Astrocyte of the cerebellum (primary cell): ENCODE results near the gene RAB3C.

Experiments
- DNase-seq: peaks from one replicate; pipeline ENCODE4 v3.0.0-alpha.2; 2011; ENCODE audit warnings: low read depth
- H3K4me3 ChIP-seq: 2 replicates; pipeline ENCODE4 v1.5.1; 2011; ENCODE audit warnings: mild to moderate bottlenecking, low read depth, low read length, moderate library complexity
- CTCF ChIP-seq: IDR thresholded peaks from 2 replicates; pipeline ENCODE4 v1.5.1; 2012; ENCODE audit warnings: low read length, low read depth, moderate library complexity, mild to moderate bottlenecking; ENCODE audit errors: missing control alignments
- in situ Hi-C: cut with HindIII; loops from 2 replicates; pipeline ENCODE4 v1.10.0; 2017; ENCODE audit warnings: low sequenced_read_pairs

The RAB3C gene

GRCh38 chr5:58771796-58772195 is 188.9 kb downstream of the RAB3C start:
- in situ Hi-C loops: no loop called here
- no peak for TF ChIP-seq CTCF
- DNase-seq: no peak
- no peak overlapping the region for H3K4me3 ChIP-seq

GRCh38 chr5:58773744-58774441 is 191.0 kb downstream of the RAB3C start:
- H3K4me3 ChIP-seq: no peak overlapping the region
- no peak for DNase-seq
- in situ Hi-C loops: no loop called here
- TF ChIP-seq CTCF: no peak

DNA sequence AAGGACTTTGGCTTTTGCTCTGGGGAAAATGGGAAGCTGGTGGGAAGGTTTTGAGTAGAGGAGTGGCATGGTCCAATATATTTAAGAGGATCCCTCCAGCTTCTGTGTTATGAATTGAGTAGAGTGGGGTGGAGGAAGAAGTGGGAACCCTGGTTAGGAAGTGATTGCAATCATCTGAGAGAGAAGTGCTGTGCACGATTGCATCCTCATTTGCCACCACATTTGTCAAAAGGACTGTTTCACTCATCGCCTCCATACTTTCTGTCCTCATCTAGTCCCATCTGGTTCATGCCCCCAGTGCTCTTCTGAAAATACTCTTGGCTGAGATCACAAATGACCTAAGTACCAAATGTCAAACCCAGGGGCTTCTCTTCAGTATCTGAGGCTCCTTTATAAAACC is 192.1 kb downstream of the RAB3C start:
- no peak overlapping the region for H3K4me3 ChIP-seq
- DNase-seq: no peak
- TF ChIP-seq CTCF: no peak
- in situ Hi-C loops: no loop called here

- in situ Hi-C loops: no loop called here
- DNase-seq: no peak
- no peak overlapping the region for H3K4me3 ChIP-seq
- TF ChIP-seq CTCF: no peak
Observed at GRCh38 chr5:58775701-58776262, 192.9 kb downstream of the RAB3C start.

DNA sequence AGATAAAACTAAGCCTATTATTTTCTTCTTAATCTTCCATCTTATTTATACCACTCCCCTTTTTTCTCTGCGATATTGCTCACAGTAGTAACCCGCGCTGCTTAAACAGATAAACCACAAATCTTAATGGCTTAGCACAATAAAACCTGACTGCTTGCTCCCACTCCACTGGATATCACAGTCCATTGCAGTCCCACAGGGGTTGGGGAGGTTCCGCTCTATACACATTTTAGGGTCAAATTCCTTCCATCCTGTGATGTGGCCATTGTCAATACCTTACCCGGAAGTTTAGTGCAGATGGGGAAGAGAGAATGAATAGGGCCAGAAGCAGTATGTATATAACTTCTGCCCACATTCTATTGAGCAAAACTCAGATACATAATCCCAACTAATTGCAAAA is 193.7 kb downstream of the RAB3C start:
- no peak overlapping the region for H3K4me3 ChIP-seq
- no peak for TF ChIP-seq CTCF
- no peak for DNase-seq
- in situ Hi-C loops: no loop called here

- TF ChIP-seq CTCF: no peak
- in situ Hi-C loops: no loop called here
- DNase-seq: no peak
- no peak overlapping the region for H3K4me3 ChIP-seq
Observed at GRCh38 chr5:58778888-58779287, 196.0 kb downstream of the RAB3C start.
